IMR-90 (cell line): ENCODE data around the gene FAM180A. TPM values are rescaled to one million over a fixed set of nuclear protein-coding genes. Genes with fewer than 3 reads are reported as not detected.

Experiments used
- ATAC-seq: fragments of 200-7000 bp; cut with Tn5 transposase; 2 replicates; pipeline ENCODE4 v1.9.1; 2020; ENCODE audit warnings: low read depth, mild to moderate bottlenecking, moderate library complexity
- BruUV-seq: library from RNA; stranded (reverse); fragments of 400-500 nt; replicated peaks from 2 replicates; lab custom pipeline; 2021; lab: Mats Ljungman, UMichigan
- CTCF ChIA-PET: fragments of 300-600 bp; formaldehyde crosslinking; extraction: SDS; loops from one replicate; lab custom pipeline; 2021; ENCODE audit warnings: antibody characterized with exemption; lab: Yijun Ruan, JAX
- POLR2A ChIA-PET: fragments of 300-600 bp; sonication (Branson Sonifier 250); formaldehyde crosslinking; loops from one replicate; lab custom pipeline; 2022; ENCODE audit warnings: antibody characterized with exemption; ENCODE audit not compliant: unreplicated experiment; lab: Charles Lee
- DNase-seq: peaks from one replicate; pipeline ENCODE4 v3.0.0; 2013
- H2AFZ ChIP-seq: replicated peaks from 2 replicates; pipeline ENCODE3; 2013; ENCODE audit warnings: low read length, mild to moderate bottlenecking; ENCODE audit not compliant: poor library complexity
- H2AK5ac ChIP-seq: 2 replicates; pipeline ENCODE4 v1.6.1; 2013; ENCODE audit warnings: low read depth, low read length, inconsistent platforms
- H2AK9ac ChIP-seq: replicated peaks from 2 replicates; pipeline ENCODE3; 2013; ENCODE audit warnings: mild to moderate bottlenecking, low read depth, low read length, moderate library complexity; ENCODE audit not compliant: poor library complexity
- H2BK120ac ChIP-seq: 2 replicates; pipeline ENCODE4 v1.6.1; 2013; ENCODE audit warnings: low read depth, low read length, inconsistent platforms
- H2BK15ac ChIP-seq: 3 replicates; pipeline ENCODE4 v1.6.1; 2013; ENCODE audit warnings: low read depth, low read length, inconsistent platforms
- H2BK20ac ChIP-seq: 2 replicates; pipeline ENCODE4 v1.6.1; 2013; ENCODE audit warnings: low read depth, mild to moderate bottlenecking, inconsistent platforms, low read length, moderate library complexity
- H2BK5ac ChIP-seq: 2 replicates; pipeline ENCODE4 v1.6.1; 2013; ENCODE audit warnings: mild to moderate bottlenecking, low read depth, low read length, inconsistent platforms; ENCODE audit not compliant: poor library complexity, severe bottlenecking
- H3K14ac ChIP-seq: replicated peaks from 2 replicates; pipeline ENCODE4 v1.6.1; 2013; ENCODE audit warnings: low read depth, low read length, inconsistent platforms
- H3K18ac ChIP-seq: 2 replicates; pipeline ENCODE4 v1.6.1; 2013; ENCODE audit warnings: low read depth, low read length, control low read depth
- H3K23ac ChIP-seq: 2 replicates; pipeline ENCODE4 v1.6.1; 2013; ENCODE audit warnings: low read depth, low read length, inconsistent platforms
- H3K27ac ChIP-seq: 2 replicates; pipeline ENCODE4 v1.5.1; 2013; ENCODE audit warnings: mild to moderate bottlenecking, control low read depth, low read length; ENCODE audit not compliant: insufficient read depth
- H3K27me3 ChIP-seq: 2 replicates; pipeline ENCODE4 v1.6.1; 2013; ENCODE audit warnings: low read length; ENCODE audit not compliant: control insufficient read depth, insufficient read depth
- H3K36me3 ChIP-seq: 2 replicates; pipeline ENCODE4 v1.6.1; 2013; ENCODE audit warnings: low read length, mixed read lengths; ENCODE audit not compliant: control insufficient read depth, insufficient read depth
- H3K4ac ChIP-seq: 2 replicates; pipeline ENCODE4 v1.6.1; 2013; ENCODE audit warnings: low read depth, low read length, inconsistent platforms
- H3K4me1 ChIP-seq: 2 replicates; pipeline ENCODE4 v1.6.1; 2013; ENCODE audit warnings: low read length, mixed read lengths; ENCODE audit not compliant: control insufficient read depth, insufficient read depth
- H3K4me2 ChIP-seq: 2 replicates; pipeline ENCODE4 v1.6.1; 2013; ENCODE audit warnings: low read depth, mild to moderate bottlenecking, control low read depth, low read length, moderate library complexity
- H3K4me3 ChIP-seq: 2 replicates; pipeline ENCODE4 v1.5.1; 2013; ENCODE audit warnings: low read depth, mild to moderate bottlenecking, control low read depth, low read length, moderate library complexity; ENCODE audit not compliant: insufficient read depth
- H3K56ac ChIP-seq: 2 replicates; pipeline ENCODE4 v1.6.1; 2013; ENCODE audit warnings: low read length, inconsistent platforms; ENCODE audit not compliant: insufficient read depth; ENCODE audit errors: extremely low read depth
- H3K79me1 ChIP-seq, 2 experiments: 2 replicates each; pipeline ENCODE4 v1.6.1; 2013; ENCODE audit warnings: low read length in 2 of 2, inconsistent platforms in 1 of 2, low read depth in 1 of 2
- H3K9ac ChIP-seq: 2 replicates; pipeline ENCODE4 v1.6.1; 2013; ENCODE audit warnings: low read depth, low read length, control low read depth
- H3K9me1 ChIP-seq: 2 replicates; pipeline ENCODE4 v1.6.1; 2013; ENCODE audit warnings: low read length, inconsistent platforms; ENCODE audit not compliant: insufficient read depth
- H3K9me3 ChIP-seq: 2 replicates; pipeline ENCODE4 v1.6.1; 2013; ENCODE audit warnings: low read length; ENCODE audit not compliant: control insufficient read depth, insufficient read depth
- H4K20me1 ChIP-seq: 2 replicates; pipeline ENCODE4 v1.6.1; 2013; ENCODE audit warnings: low read length, inconsistent platforms; ENCODE audit not compliant: insufficient read depth
- H4K5ac ChIP-seq: 2 replicates; pipeline ENCODE4 v1.6.1; 2013; ENCODE audit warnings: mild to moderate bottlenecking, low read depth, low read length, control low read depth
- H4K8ac ChIP-seq, 2 experiments: 2 replicates each; pipeline ENCODE4 v1.6.1; 2013; ENCODE audit warnings: low read depth in 2 of 2, low read length in 2 of 2, control low read depth in 1 of 2, inconsistent platforms in 1 of 2
- H4K91ac ChIP-seq: 2 replicates; pipeline ENCODE4 v1.6.1; 2013; ENCODE audit warnings: low read depth, low read length, inconsistent platforms; ENCODE audit not compliant: insufficient read depth
- BHLHE40 ChIP-seq: fragments of 150-350 bp; IDR thresholded peaks from 2 replicates; pipeline ENCODE4 v1.6.1; 2016; ENCODE audit warnings: mild to moderate bottlenecking, low read depth, low read length
- CEBPB ChIP-seq: IDR thresholded peaks from 2 replicates; pipeline ENCODE4 v1.6.1; 2012; ENCODE audit warnings: low read depth, low read length, improper control_type of control experiment
- CHD1 ChIP-seq: IDR thresholded peaks from 2 replicates; pipeline ENCODE4 v1.6.1; 2012; ENCODE audit warnings: low read depth, low read length, improper control_type of control experiment
- FOS ChIP-seq: fragments of 150-350 bp; IDR thresholded peaks from 2 replicates; pipeline ENCODE4 v1.6.1; 2016; ENCODE audit warnings: low read depth, low read length
- MAFK ChIP-seq: IDR thresholded peaks from 2 replicates; pipeline ENCODE4 v1.6.1; 2012; ENCODE audit warnings: low read depth, low read length, improper control_type of control experiment
- MAZ ChIP-seq: IDR thresholded peaks from 2 replicates; pipeline ENCODE4 v1.6.1; 2012; ENCODE audit warnings: low read depth, mild to moderate bottlenecking, low read length, improper control_type of control experiment, moderate library complexity, borderline replicate concordance
- MXI1 ChIP-seq: IDR thresholded peaks from 2 replicates; pipeline ENCODE4 v1.6.1; 2012; ENCODE audit warnings: low read depth, mild to moderate bottlenecking, low read length, moderate library complexity, borderline replicate concordance
- NFE2L2 ChIP-seq: fragments of 150-350 bp; IDR thresholded peaks from 2 replicates; pipeline ENCODE4 v1.6.1; 2016; ENCODE audit warnings: low read depth, mild to moderate bottlenecking, low read length
- POLR2A ChIP-seq: IDR thresholded peaks from 2 replicates; pipeline ENCODE4 v1.6.1; 2012; ENCODE audit warnings: mild to moderate bottlenecking, low read depth, low read length
- RAD21 ChIP-seq: IDR thresholded peaks from 2 replicates; pipeline ENCODE4 v1.6.1; 2012; ENCODE audit warnings: low read length, improper control_type of control experiment
- RCOR1 ChIP-seq: IDR thresholded peaks from 2 replicates; pipeline ENCODE4 v1.6.1; 2012; ENCODE audit warnings: mild to moderate bottlenecking, low read length, improper control_type of control experiment; ENCODE audit not compliant: insufficient replicate concordance
- RFX5 ChIP-seq: IDR thresholded peaks from 2 replicates; pipeline ENCODE4 v1.8.0; 2012; ENCODE audit warnings: low read depth, mild to moderate bottlenecking, low read length, moderate library complexity
- SMC3 ChIP-seq: fragments of 150-350 bp; IDR thresholded peaks from 2 replicates; pipeline ENCODE4 v1.6.1; 2016; ENCODE audit warnings: low read depth, mild to moderate bottlenecking, antibody characterized with exemption, low read length, moderate library complexity
- WGBS, 2 experiments: methylation state at CpG; one replicate each; pipeline versions ENCODE4 v1.1.5 to v1.1.7; 2013; ENCODE audit warnings: missing lambda C conversion rate in 2 of 2; ENCODE audit not compliant: insufficient read length in 1 of 2; ENCODE audit errors: extremely low coverage in 2 of 2; 5-methylcytosine and 5-hydroxymethylcytosine counted together
- dilution Hi-C: fragments of 300-500 bp; cut with HindIII; formaldehyde crosslinking; loops from one replicate; pipeline ENCODE4 v1.14.3; 2018; ENCODE audit warnings: low sequenced_read_pairs; ENCODE audit not compliant: unreplicated experiment
- in situ Hi-C: fragments of 300-500 bp; cut with MboI; formaldehyde crosslinking; loops from 3 replicates; pipeline ENCODE4 v1.14.3; 2019; ENCODE audit warnings: low sequenced_read_pairs, inconsistent platforms, mixed read lengths
- intact Hi-C: fragments of 100-400 bp; cut with micrococcal nuclease; formaldehyde crosslinking; loops from 2 replicates; pipeline ENCODE4 v1.10.0; 2022
- polyA plus RNA-seq, 3 experiments: library from polyadenylated mRNA; depleted of rRNA; stranded (reverse); fragments of >200 nt; gene quantifications; 2 replicates each; pipeline ENCODE4 v1.2.3, GENCODE V29; 2012; ENCODE audit warnings: low replicate concordance in 1 of 3
- total RNA-seq: library from RNA; depleted of rRNA; stranded (reverse); fragments of >200 nt; gene quantifications from 2 replicates; pipeline ENCODE4 v1.2.3, GENCODE V29; 2012
- TF ChIP-seq, protein P1 (sequence below): fragments of 150-350 bp; IDR thresholded peaks from 2 replicates; pipeline ENCODE4 v1.6.1; 2017; ENCODE audit warnings: mild to moderate bottlenecking, antibody characterized with exemption, low read length, low read depth
- TF ChIP-seq, protein P2 (sequence below): conservative IDR thresholded peaks from 2 replicates; pipeline ENCODE4 v1.5.1; 2012; ENCODE audit warnings: mild to moderate bottlenecking, low read depth, low read length, improper control_type of control experiment
- TF ChIP-seq, protein P3 (sequence below): fragments of 150-350 bp; IDR thresholded peaks from 2 replicates; pipeline ENCODE4 v1.6.1; 2016; ENCODE audit warnings: low read depth, mild to moderate bottlenecking, low read length, moderate library complexity, borderline replicate concordance

FAM180A gene
- total and polyA plus RNA-seq, 2 of the 4 experiments (the other 2 are of a cell fraction): 1.3 to 2.0 TPM

DNA sequence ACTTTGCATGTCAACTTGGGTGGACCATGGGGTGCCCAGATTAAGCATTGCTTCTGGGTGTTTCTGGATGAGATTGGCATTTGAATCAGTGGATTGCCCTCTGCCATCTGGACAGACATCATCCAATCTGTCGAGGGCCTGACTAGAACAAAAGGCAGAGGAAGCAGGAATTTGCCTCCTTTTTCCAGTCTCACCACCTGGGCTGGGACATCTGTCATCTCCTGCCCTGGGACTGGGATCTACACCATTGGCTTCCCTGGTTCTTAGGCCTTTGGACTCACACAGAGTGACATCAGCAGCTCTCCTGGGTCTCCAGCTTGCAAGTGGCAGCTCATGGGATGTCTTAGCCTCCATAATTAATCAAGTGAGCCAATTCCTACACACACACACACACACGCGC, 30.9 kb downstream of the FAM180A start:
- Histone ChIP-seq H3K36me3 (no peaks in the 10 kb centered on the region), H3K18ac (no peak overlapping the region), H2AFZ (no peak overlapping the region), H3K4ac (peak overlapping the region; percentile 10; the same call in 1 of the 2 replicates), H3K27ac (no peak overlapping the region), H4K8ac (no peak overlapping the region), H4K5ac (no peak overlapping the region), H3K4me3 (no peak overlapping the region), H3K9me1 (peaks cover 12% of the 10 kb centered on the region), H3K79me1 (peaks cover 0 to 8% of the 10 kb centered on the region in 2 experiments; a peak in 2 of 4 replicates), H2BK120ac (no peak overlapping the region), H3K14ac (no peak overlapping the region), H3K4me1 (peaks cover 15% of the 10 kb centered on the region), H2BK5ac (no peak overlapping the region), H3K9ac (no peak overlapping the region), H3K9me3 (no peaks in the 10 kb centered on the region), H2AK9ac (no peak overlapping the region), H2BK20ac (0 out of 2 replicates have a peak overlapping the region, but pooled peaks have one; percentile 18), H3K56ac (no peak overlapping the region), H3K23ac (no peak overlapping the region), H3K4me2 (no peak overlapping the region), H4K20me1 (no peaks in the 10 kb centered on the region), H4K91ac (no peak overlapping the region), H2AK5ac (no peak overlapping the region), H3K27me3 (no peaks in the 10 kb centered on the region), H2BK15ac (no peak overlapping the region)
- ChIA-PET POLR2A (no interaction called here), CTCF (no interaction called here)
- DNase-seq (no peak), ATAC-seq (no peak)
- in situ Hi-C loops: no loop called here
- no peak for TF ChIP-seq MAFK
- no peak for TF ChIP-seq POLR2A
- TF ChIP-seq RFX5: no peak
- no peak for TF ChIP-seq SMC3
- no peak for TF ChIP-seq CHD1
- TF ChIP-seq RCOR1: no peak
- no peak for TF ChIP-seq FOS
- no peak for TF ChIP-seq MAZ
- TF ChIP-seq, protein P1, sequence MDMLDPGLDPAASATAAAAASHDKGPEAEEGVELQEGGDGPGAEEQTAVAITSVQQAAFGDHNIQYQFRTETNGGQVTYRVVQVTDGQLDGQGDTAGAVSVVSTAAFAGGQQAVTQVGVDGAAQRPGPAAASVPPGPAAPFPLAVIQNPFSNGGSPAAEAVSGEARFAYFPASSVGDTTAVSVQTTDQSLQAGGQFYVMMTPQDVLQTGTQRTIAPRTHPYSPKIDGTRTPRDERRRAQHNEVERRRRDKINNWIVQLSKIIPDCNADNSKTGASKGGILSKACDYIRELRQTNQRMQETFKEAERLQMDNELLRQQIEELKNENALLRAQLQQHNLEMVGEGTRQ: no peak
- TF ChIP-seq CEBPB: no peak
- TF ChIP-seq, protein P2, sequence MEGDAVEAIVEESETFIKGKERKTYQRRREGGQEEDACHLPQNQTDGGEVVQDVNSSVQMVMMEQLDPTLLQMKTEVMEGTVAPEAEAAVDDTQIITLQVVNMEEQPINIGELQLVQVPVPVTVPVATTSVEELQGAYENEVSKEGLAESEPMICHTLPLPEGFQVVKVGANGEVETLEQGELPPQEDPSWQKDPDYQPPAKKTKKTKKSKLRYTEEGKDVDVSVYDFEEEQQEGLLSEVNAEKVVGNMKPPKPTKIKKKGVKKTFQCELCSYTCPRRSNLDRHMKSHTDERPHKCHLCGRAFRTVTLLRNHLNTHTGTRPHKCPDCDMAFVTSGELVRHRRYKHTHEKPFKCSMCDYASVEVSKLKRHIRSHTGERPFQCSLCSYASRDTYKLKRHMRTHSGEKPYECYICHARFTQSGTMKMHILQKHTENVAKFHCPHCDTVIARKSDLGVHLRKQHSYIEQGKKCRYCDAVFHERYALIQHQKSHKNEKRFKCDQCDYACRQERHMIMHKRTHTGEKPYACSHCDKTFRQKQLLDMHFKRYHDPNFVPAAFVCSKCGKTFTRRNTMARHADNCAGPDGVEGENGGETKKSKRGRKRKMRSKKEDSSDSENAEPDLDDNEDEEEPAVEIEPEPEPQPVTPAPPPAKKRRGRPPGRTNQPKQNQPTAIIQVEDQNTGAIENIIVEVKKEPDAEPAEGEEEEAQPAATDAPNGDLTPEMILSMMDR: no peak
- TF ChIP-seq MXI1: no peak
- TF ChIP-seq, protein P3, sequence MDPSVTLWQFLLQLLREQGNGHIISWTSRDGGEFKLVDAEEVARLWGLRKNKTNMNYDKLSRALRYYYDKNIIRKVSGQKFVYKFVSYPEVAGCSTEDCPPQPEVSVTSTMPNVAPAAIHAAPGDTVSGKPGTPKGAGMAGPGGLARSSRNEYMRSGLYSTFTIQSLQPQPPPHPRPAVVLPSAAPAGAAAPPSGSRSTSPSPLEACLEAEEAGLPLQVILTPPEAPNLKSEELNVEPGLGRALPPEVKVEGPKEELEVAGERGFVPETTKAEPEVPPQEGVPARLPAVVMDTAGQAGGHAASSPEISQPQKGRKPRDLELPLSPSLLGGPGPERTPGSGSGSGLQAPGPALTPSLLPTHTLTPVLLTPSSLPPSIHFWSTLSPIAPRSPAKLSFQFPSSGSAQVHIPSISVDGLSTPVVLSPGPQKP: no peak
- TF ChIP-seq NFE2L2: no peak
- no peak for TF ChIP-seq BHLHE40
- TF ChIP-seq RAD21: no peak
- intact Hi-C loops: no loop called here
- dilution Hi-C loops: no loop called here
- BruUV-seq: no TSS peak
- WGBS, 2 experiments: no CpG with 5 or more reads among the region's 3 CpGs
